Stomach (tissue), 9 donors: ENCODE data around the gene ALKAL2. TPM values are rescaled to one million over a fixed set of nuclear protein-coding genes. Genes with fewer than 3 reads are reported as not detected.

Experiments
- DNase-seq, 2 donors: peaks; one replicate each; pipeline versions ENCODE4 v3.0.0 to v3.0.0-alpha.2; 2013 to 2019
- H3K27ac ChIP-seq, 5 donors: fragments of 200-600 bp in 4 of 5; sonication (generic) in 4 of 5; one replicate each; pipeline ENCODE4 v1.5.1; 2013 to 2019; ENCODE audit warnings: mild to moderate bottlenecking in 1 of 5, moderate library complexity in 1 of 5
- H3K27me3 ChIP-seq, 3 donors: fragments of 200-600 bp; sonication (generic); one replicate each; pipeline ENCODE4 v1.5.1; 2017 to 2019; ENCODE audit warnings: mixed run types in 1 of 3
- H3K36me3 ChIP-seq, 4 donors: fragments of 200-600 bp; sonication (generic); 1 replicate in 3 of 4; 2 replicates in 1 of 4; pipeline ENCODE4 v1.5.1; 2016 to 2019
- H3K4me1 ChIP-seq, 4 donors: fragments of 200-600 bp; sonication (generic); one replicate each; pipeline ENCODE4 v1.5.1; 2016 to 2019
- H3K4me3 ChIP-seq, 4 donors: fragments of 200-600 bp; sonication (generic) in 3 of 4; one replicate each; pipeline ENCODE4 v1.5.1; 2016 to 2019; ENCODE audit warnings: mild to moderate bottlenecking in 1 of 4
- H3K9me3 ChIP-seq, 4 donors: fragments of 200-600 bp; sonication (generic); one replicate each; pipeline ENCODE4 v1.5.1; 2016 to 2019
- EP300 ChIP-seq: sonication (generic); formaldehyde crosslinking; IDR thresholded peaks from one replicate; pipeline ENCODE4 v1.6.1; 2017; ENCODE audit warnings: antibody characterized with exemption
- POLR2A ChIP-seq, 4 donors: fragments of 450-650 bp; IDR thresholded peaks; one replicate each; pipeline ENCODE4 v1.6.1; 2016; ENCODE audit warnings: antibody characterized with exemption in 4 of 4, control low read depth in 2 of 4, mild to moderate bottlenecking in 1 of 4, moderate library complexity in 1 of 4
- POLR2AphosphoS5 ChIP-seq, 3 donors: sonication (generic); formaldehyde crosslinking; IDR thresholded peaks; one replicate each; pipeline ENCODE4 v1.6.1; 2016; ENCODE audit warnings: antibody characterized with exemption in 3 of 3
- WGBS, 5 donors: extraction: QIAGEN DNeasy Blood & Tissue Kit in 3 of 5; methylation state at CpG; one replicate each; pipeline versions ENCODE4 v1.1.5 to v1.1.7; 2013 to 2018; 5-methylcytosine and 5-hydroxymethylcytosine counted together
- intact Hi-C: fragments of 100-400 bp; cut with DNase I; formaldehyde crosslinking; loops from one replicate; pipeline ENCODE4 v1.15.1; 2023; ENCODE audit warnings: low total_unique reads
- polyA plus RNA-seq, 3 donors: library from polyadenylated mRNA; stranded (reverse); fragments of 200-250 nt; gene quantifications; one replicate each; pipeline ENCODE4 v1.2.3, GENCODE V29; 2013
- total RNA-seq, 5 donors: library from RNA; depleted of rRNA; stranded (reverse); fragments of >200 nt; gene quantifications; one replicate each; pipeline versions ENCODE4 v1.1.0 to v1.2.3, GENCODE V29; 2014 to 2016
- TF ChIP-seq, protein P1 (sequence below), 7 experiments: fragments of 450-650 bp in 4 of 7; fragments of 200-600 bp in 3 of 7; sonication (generic) in 3 of 7; IDR thresholded peaks; one replicate each; pipeline ENCODE4 v1.5.1; 2016 to 2019; ENCODE audit warnings: antibody characterized with exemption in 7 of 7, control low read depth in 2 of 7, mild to moderate bottlenecking in 1 of 7
- donor health status: healthy with polysubstance abuse.
- donor health status: Bipolar disorder and iron deficiency.
- donor health status: healthy.

ALKAL2 gene
- total and polyA plus RNA-seq, 8 donors, result 0.45 to 29.8 (median 10.5) TPM

DNA sequence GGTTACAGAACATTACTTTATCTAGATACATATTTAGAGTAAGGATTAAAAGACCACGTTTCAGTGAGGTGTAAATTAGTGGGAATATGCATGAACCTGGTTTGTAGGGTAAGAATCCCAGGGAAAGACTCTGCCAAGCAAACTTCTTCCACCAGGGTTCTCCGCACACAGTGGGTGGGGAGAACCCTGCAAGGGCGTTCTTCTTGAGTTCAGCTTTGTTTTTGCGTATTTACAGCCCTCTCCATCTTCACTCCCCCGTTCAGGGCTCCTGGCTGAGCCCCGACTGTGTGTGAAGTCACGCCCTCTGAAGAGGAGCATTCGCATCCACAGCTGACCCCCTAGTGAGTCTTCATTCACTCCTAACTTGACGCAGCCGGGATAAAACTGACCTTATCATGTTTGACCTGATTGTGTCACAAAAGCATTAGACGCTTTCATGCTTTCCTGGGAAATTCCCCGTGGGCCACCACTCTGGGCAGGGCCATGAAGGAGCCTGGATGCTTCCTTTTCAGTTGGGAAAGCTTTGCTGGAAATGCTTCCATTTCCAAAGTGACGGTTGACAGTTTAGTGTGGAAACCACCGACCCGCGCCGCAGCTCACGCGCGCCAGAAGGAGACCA, 1.0 kb downstream of the ALKAL2 start:
- H3K4me1 ChIP-seq, result peaks cover 31 to 54% (median 40%) of the 10 kb centered on the region in 4 donors
- TF ChIP-seq EP300 (no peak), POLR2A (IDR thresholded peaks at IDR 0.05) (no peak), POLR2AphosphoS5 (IDR thresholded peaks at IDR 0.05) (no peak)
- TF ChIP-seq, protein P1, sequence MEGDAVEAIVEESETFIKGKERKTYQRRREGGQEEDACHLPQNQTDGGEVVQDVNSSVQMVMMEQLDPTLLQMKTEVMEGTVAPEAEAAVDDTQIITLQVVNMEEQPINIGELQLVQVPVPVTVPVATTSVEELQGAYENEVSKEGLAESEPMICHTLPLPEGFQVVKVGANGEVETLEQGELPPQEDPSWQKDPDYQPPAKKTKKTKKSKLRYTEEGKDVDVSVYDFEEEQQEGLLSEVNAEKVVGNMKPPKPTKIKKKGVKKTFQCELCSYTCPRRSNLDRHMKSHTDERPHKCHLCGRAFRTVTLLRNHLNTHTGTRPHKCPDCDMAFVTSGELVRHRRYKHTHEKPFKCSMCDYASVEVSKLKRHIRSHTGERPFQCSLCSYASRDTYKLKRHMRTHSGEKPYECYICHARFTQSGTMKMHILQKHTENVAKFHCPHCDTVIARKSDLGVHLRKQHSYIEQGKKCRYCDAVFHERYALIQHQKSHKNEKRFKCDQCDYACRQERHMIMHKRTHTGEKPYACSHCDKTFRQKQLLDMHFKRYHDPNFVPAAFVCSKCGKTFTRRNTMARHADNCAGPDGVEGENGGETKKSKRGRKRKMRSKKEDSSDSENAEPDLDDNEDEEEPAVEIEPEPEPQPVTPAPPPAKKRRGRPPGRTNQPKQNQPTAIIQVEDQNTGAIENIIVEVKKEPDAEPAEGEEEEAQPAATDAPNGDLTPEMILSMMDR (IDR thresholded peaks at IDR 0.05), result no peak
- peak overlapping the region; percentile 50 to 66 (median 56) for H3K4me3 ChIP-seq
- peaks cover 9 to 52% (median 32%) of the 10 kb centered on the region in 3 donors for H3K27me3 ChIP-seq
- H3K36me3 ChIP-seq, result peaks cover 4 to 13% (median 10%) of the 10 kb centered on the region in 4 donors
- intact Hi-C loops, result no loop called here
- DNase-seq, result peak in 1 of 2 donors; percentile 16
- WGBS, 5 donors, result 21 to 32% (median 28%) methylated on average over 20 of the region's 20 CpGs
- no peaks in the 10 kb centered on the region for H3K9me3 ChIP-seq
- peak overlapping the region in 3 of 5 donors; percentile 14 to 71 (median 69) for H3K27ac ChIP-seq

DNA sequence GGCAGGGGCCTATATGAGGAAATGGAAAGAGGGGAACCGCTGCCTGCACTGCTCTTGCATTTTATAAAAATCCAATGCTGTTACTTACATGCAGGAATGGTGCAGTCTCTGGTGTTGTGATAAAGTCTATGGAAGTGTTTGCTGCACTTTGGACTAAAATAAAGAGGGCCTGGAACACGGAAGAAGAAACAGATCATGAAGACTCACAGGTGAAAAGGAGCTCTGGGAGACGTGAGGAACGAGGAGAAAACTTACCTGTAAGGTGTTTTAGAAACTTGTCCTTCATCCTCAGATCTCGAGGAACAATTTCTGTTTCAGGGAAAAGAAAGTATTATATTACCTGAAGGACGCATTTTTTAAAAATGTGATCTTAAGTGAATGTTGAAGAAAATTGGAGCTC, 1.9 kb downstream of the ALKAL2 start:
- 82 to 90% (median 89%) methylated on average over 6 of the region's 6 CpGs for WGBS, 5 donors
- intact Hi-C loops, result no loop called here
- TF ChIP-seq, protein P1 (IDR thresholded peaks at IDR 0.05), result no peak
- TF ChIP-seq EP300 (no peak), POLR2A (IDR thresholded peaks at IDR 0.05) (no peak), POLR2AphosphoS5 (IDR thresholded peaks at IDR 0.05) (no peak)
- no peak for DNase-seq
- H3K27me3 ChIP-seq, result peaks cover 9 to 50% (median 32%) of the 10 kb centered on the region in 3 donors
- H3K4me1 ChIP-seq, result peaks cover 31 to 57% (median 40%) of the 10 kb centered on the region in 4 donors
- H3K4me3 ChIP-seq, result no peak overlapping the region
- H3K27ac ChIP-seq, result no peak overlapping the region
- no peaks in the 10 kb centered on the region for H3K9me3 ChIP-seq
- H3K36me3 ChIP-seq, result peaks cover 7 to 21% (median 18%) of the 10 kb centered on the region in 4 donors

DNA sequence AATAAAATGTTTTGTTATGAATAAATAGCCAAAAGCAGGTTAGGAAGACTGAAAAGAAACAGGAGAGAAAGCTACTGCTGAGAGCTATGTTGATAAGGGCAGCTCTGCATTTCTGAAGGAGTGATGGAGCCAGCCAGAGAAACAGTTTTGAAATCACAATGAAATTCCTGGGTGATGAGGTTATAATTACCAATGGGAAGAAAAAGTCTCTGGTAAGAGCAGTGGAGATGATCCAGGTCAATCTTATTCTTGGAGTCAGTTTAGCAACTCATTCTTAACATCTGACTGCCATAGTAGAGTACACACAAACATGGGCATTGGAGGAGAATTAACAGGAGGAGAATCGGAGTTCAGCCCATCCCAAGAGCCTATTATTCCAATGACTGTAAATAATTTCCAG, 2.4 kb downstream of the ALKAL2 start:
- peaks cover 11 to 26% (median 23%) of the 10 kb centered on the region in 4 donors for H3K36me3 ChIP-seq
- no peak overlapping the region for H3K27ac ChIP-seq
- no peaks in the 10 kb centered on the region for H3K9me3 ChIP-seq
- WGBS, 5 donors, result 70 to 84% (median 76%) methylated on average over 1 of the region's 1 CpG
- H3K27me3 ChIP-seq, result peaks cover 9 to 45% (median 32%) of the 10 kb centered on the region in 3 donors
- H3K4me3 ChIP-seq, result no peak overlapping the region
- H3K4me1 ChIP-seq, result peaks cover 31 to 62% (median 43%) of the 10 kb centered on the region in 4 donors
- intact Hi-C loops, result no loop called here
- TF ChIP-seq POLR2AphosphoS5 (IDR thresholded peaks at IDR 0.05), result no peak
- TF ChIP-seq POLR2A (IDR thresholded peaks at IDR 0.05), result no peak
- TF ChIP-seq, protein P1 (IDR thresholded peaks at IDR 0.05), result no peak
- TF ChIP-seq EP300, result no peak
- DNase-seq, result no peak

DNA sequence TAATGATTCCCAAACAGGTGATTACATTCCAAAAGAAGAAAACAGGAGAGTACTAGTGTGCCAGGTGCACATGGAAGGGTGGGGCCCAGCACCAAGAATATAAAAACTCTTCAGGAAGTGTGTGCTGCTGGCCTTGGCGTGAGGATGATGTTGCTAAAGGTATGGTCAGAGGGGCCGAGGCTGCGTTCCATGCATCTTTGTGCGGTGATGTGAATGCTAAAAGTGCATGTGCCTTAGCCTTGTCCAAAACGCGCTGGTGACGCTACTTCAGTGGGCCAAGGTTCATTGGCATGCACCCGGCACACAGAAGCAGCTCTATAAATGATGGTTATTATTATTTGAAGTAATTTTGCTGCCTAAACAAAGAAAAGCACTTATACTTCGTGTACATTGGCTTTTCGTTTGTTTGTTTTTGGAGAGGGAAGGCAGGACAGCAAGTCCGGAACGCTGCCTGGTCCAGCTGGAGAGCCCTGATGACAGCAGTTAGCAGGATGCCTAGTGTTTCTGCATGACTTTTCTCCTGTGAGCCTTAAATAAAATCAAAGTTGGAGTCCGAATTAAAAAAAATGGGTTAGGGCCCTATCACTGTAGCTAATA, 2.9 kb downstream of the ALKAL2 start:
- WGBS, 5 donors, result 53 to 65% (median 60%) methylated on average over 13 of the region's 13 CpGs
- Histone ChIP-seq H3K27me3 (peaks cover 9 to 41% (median 32%) of the 10 kb centered on the region in 3 donors), H3K4me1 (peaks cover 31 to 61% (median 45%) of the 10 kb centered on the region in 4 donors), H3K36me3 (peaks cover 12 to 32% (median 29%) of the 10 kb centered on the region in 4 donors), H3K27ac (no peak overlapping the region), H3K9me3 (no peaks in the 10 kb centered on the region), H3K4me3 (no peak overlapping the region)
- TF ChIP-seq, protein P1 (IDR thresholded peaks at IDR 0.05), result no peak
- TF ChIP-seq POLR2A (IDR thresholded peaks at IDR 0.05) (no peak), POLR2AphosphoS5 (IDR thresholded peaks at IDR 0.05) (no peak), EP300 (no peak)
- no peak for DNase-seq
- intact Hi-C loops, result no loop called here
